Measurements from ENCODE around the gene PITX1. TPM values are rescaled to one million over a fixed set of nuclear protein-coding genes. Genes with fewer than 3 reads are reported as not detected.

PITX1 gene
- total RNA-seq: 3.6 and 12.6 TPM in 2 replicates

GRCh38 chr5:135033901-135034235 is at the start of gene PITX1:
PITX1 (minus strand) TSS chr5:135034228; CDS start chr5:135033881, 347 bp downstream.

Other genes with a start within 250 kb of the PITX1 start
- 31.4 and 32.3 TPM in 2 replicates for gene C5orf24, start 188.3 kb downstream of the PITX1 start, total RNA-seq
- gene TXNDC15, start 159.9 kb downstream of the PITX1 start, total RNA-seq: 130 and 169 TPM in 2 replicates
- gene PCBD2, start 129.1 kb downstream of the PITX1 start, total RNA-seq: 2.6 and 4.7 TPM in 2 replicates
- 0.17 TPM in 1 of 2 replicates, not detected in the other for gene CATSPER3, start 66.3 kb downstream of the PITX1 start, total RNA-seq